WTC11 (cell line): ENCODE measurements around the gene ADGRV1.

Experiments used
- CREM ChIP-seq: sonication (generic); formaldehyde crosslinking; IDR thresholded peaks from 2 replicates; pipeline ENCODE4 v1.8.1; 2022; ENCODE audit warnings: mild to moderate bottlenecking, missing genetic modification reagents, moderate library complexity
- KAT7 ChIP-seq: sonication (generic); formaldehyde crosslinking; IDR thresholded peaks from 2 replicates; pipeline ENCODE4 v1.8.1; 2023; ENCODE audit warnings: missing genetic modification reagents, mild to moderate bottlenecking, borderline replicate concordance
- SP1 ChIP-seq: sonication (generic); formaldehyde crosslinking; conservative IDR thresholded peaks from 2 replicates; pipeline ENCODE4 v1.8.1; 2022; ENCODE audit warnings: missing genetic modification reagents
- ZNF232 ChIP-seq: sonication (generic); formaldehyde crosslinking; IDR thresholded peaks from 2 replicates; pipeline ENCODE4 v1.8.0; 2022; ENCODE audit warnings: mild to moderate bottlenecking, missing genetic modification reagents

GRCh38 chr5:90793183-90793582 is 234.6 kb downstream of the ADGRV1 start:
- TF ChIP-seq SP1: no peak
- TF ChIP-seq KAT7: no peak
- no peak for TF ChIP-seq CREM
- no peak for TF ChIP-seq ZNF232 (CRISPR knock-in tag)
